Uterus (tissue), 4 donors: ENCODE measurements around the gene TIMM13. TPM values are rescaled to one million over a fixed set of nuclear protein-coding genes. Genes with fewer than 3 reads are reported as not detected.
"Not testable (repeated sequence)": the region's sequence is repeated elsewhere in the genome, so short reads cannot be mapped to it uniquely, and the experiment has no call there.

ENCODE experiments used
- DNase-seq, 2 donors: peaks; one replicate each; pipeline ENCODE4 v3.0.0-alpha.2; 2019 to 2020
- H3K27ac ChIP-seq, 2 donors: fragments of 200-600 bp; sonication (generic); 1 replicate in 1 of 2; 2 replicates in 1 of 2; pipeline ENCODE4 v1.5.1; 2016 to 2018
- H3K27me3 ChIP-seq, 2 donors: fragments of 200-600 bp; sonication (generic); one replicate each; pipeline ENCODE4 v1.5.1; 2018 to 2019; ENCODE audit warnings: control low read depth in 1 of 2
- H3K36me3 ChIP-seq, 2 donors: fragments of 200-600 bp; sonication (generic); one replicate each; pipeline ENCODE4 v1.5.1; 2019; ENCODE audit warnings: control low read depth in 1 of 2
- H3K4me1 ChIP-seq, 2 donors: fragments of 200-600 bp; sonication (generic); one replicate each; pipeline ENCODE4 v1.5.1; 2018 to 2019; ENCODE audit warnings: control low read depth in 1 of 2
- H3K4me3 ChIP-seq, 2 donors: fragments of 200-600 bp; sonication (generic); 1 replicate in 1 of 2; 2 replicates in 1 of 2; pipeline ENCODE4 v1.5.1; 2018 to 2019; ENCODE audit warnings: mild to moderate bottlenecking in 1 of 2
- H3K9me3 ChIP-seq, 2 donors: fragments of 200-600 bp; sonication (generic); one replicate each; pipeline ENCODE4 v1.5.1; 2019; ENCODE audit warnings: control low read depth in 1 of 2
- POLR2A ChIP-seq, 2 donors: fragments of 450-650 bp; IDR thresholded peaks; one replicate each; pipeline ENCODE4 v1.6.1; 2016; ENCODE audit warnings: antibody characterized with exemption in 2 of 2, mild to moderate bottlenecking in 1 of 2, moderate library complexity in 1 of 2
- intact Hi-C: fragments of 100-400 bp; cut with DNase I; formaldehyde crosslinking; loops from one replicate; pipeline ENCODE4 v1.15.1; 2023; ENCODE audit warnings: low total_unique reads
- total RNA-seq, 4 donors: library from RNA; depleted of rRNA in 3 of 4; stranded (reverse); fragments of >200 nt in 3 of 4; gene quantifications; one replicate each; pipeline versions ENCODE4 v1.1.0 to v1.2.4, GENCODE V29; 2014 to 2023
- TF ChIP-seq, protein P1 (sequence below), 4 experiments: fragments of 200-600 bp in 2 of 4; fragments of 450-650 bp in 2 of 4; sonication (generic) in 2 of 4; IDR thresholded peaks; one replicate each; pipeline ENCODE4 v1.5.1; 2016 to 2019; ENCODE audit warnings: antibody characterized with exemption in 4 of 4, mild to moderate bottlenecking in 2 of 4, moderate library complexity in 1 of 4
- donor health status: DM: yes; HTN: yes; CAD: no.

TIMM13 gene
- total RNA-seq, 4 donors from 2014 or later: 6.5 to 53.8 (median 31.9) TPM

DNA sequence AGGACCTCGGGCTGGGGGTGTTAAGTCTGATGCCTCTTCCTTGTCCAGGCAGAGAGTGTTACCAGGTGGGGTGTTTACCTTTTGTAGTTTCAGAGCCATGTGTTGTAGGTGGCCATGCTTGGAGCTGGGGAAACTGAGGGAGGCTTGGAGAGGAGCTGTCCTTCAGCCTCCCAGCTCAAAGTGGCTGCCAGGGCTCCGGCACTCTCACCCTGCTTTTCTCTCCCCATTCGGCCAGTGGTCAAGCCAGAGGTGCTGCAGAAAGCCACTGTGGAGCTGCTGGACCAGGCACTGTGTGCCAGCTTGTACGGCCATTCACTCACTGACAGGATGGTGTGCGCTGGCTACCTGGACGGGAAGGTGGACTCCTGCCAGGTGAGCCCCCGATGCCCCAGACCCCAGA, 17.4 kb downstream of the TIMM13 start:
- H3K36me3 ChIP-seq: no peaks in the 10 kb centered on the region
- no peak for DNase-seq
- intact Hi-C loops: no loop called here
- no peak overlapping the region for H3K27ac ChIP-seq
- H3K4me1 ChIP-seq: no peaks in the 10 kb centered on the region
- no peaks in the 10 kb centered on the region for H3K27me3 ChIP-seq
- TF ChIP-seq POLR2A (IDR thresholded peaks at IDR 0.05): no peak
- TF ChIP-seq, protein P1, sequence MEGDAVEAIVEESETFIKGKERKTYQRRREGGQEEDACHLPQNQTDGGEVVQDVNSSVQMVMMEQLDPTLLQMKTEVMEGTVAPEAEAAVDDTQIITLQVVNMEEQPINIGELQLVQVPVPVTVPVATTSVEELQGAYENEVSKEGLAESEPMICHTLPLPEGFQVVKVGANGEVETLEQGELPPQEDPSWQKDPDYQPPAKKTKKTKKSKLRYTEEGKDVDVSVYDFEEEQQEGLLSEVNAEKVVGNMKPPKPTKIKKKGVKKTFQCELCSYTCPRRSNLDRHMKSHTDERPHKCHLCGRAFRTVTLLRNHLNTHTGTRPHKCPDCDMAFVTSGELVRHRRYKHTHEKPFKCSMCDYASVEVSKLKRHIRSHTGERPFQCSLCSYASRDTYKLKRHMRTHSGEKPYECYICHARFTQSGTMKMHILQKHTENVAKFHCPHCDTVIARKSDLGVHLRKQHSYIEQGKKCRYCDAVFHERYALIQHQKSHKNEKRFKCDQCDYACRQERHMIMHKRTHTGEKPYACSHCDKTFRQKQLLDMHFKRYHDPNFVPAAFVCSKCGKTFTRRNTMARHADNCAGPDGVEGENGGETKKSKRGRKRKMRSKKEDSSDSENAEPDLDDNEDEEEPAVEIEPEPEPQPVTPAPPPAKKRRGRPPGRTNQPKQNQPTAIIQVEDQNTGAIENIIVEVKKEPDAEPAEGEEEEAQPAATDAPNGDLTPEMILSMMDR (IDR thresholded peaks at IDR 0.05): no peak
- no peaks in the 10 kb centered on the region for H3K9me3 ChIP-seq
- no peak overlapping the region for H3K4me3 ChIP-seq

- TF ChIP-seq, protein P1 (IDR thresholded peaks at IDR 0.05): no peak
- no peak for TF ChIP-seq POLR2A (IDR thresholded peaks at IDR 0.05)
- H3K4me3 ChIP-seq: no peak overlapping the region
- no peaks in the 10 kb centered on the region for H3K27me3 ChIP-seq
- no peaks in the 10 kb centered on the region for H3K4me1 ChIP-seq
- no peak for DNase-seq
- intact Hi-C loops: no loop called here
- H3K27ac ChIP-seq: no peak overlapping the region
- no peaks in the 10 kb centered on the region for H3K36me3 ChIP-seq
- H3K9me3 ChIP-seq: no peaks in the 10 kb centered on the region
These were observed 18.0 kb downstream of the TIMM13 start for GRCh38 chr19:2409352-2409912.

DNA sequence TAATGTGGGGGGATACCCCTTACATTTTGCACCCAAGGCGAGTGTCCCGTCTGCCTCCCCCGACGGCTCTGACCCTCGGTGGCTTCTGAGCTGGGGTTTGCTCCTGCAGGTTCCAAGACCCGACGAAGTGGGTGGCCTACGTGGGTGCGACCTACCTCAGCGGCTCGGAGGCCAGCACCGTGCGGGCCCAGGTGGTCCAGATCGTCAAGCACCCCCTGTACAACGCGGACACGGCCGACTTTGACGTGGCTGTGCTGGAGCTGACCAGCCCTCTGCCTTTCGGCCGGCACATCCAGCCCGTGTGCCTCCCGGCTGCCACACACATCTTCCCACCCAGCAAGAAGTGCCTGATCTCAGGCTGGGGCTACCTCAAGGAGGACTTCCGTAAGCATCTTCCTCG, 19.1 kb downstream of the TIMM13 start:
- Histone ChIP-seq H3K27ac (no peak overlapping the region), H3K9me3 (no peaks in the 10 kb centered on the region), H3K27me3 (no peaks in the 10 kb centered on the region), H3K4me3 (no peak overlapping the region), H3K36me3 (no peaks in the 10 kb centered on the region), H3K4me1 (no peaks in the 10 kb centered on the region)
- TF ChIP-seq, protein P1 (IDR thresholded peaks at IDR 0.05): no peak
- TF ChIP-seq POLR2A (IDR thresholded peaks at IDR 0.05): no peak
- intact Hi-C loops: no loop called here
- no peak for DNase-seq

GRCh38 chr19:2399582-2399981, 27.8 kb downstream of the TIMM13 start:
- intact Hi-C loops: no loop called here
- no peaks in the 10 kb centered on the region for H3K36me3 ChIP-seq
- H3K27me3 ChIP-seq: no peaks in the 10 kb centered on the region
- TF ChIP-seq, protein P1 (IDR thresholded peaks at IDR 0.05): no peak
- TF ChIP-seq POLR2A (IDR thresholded peaks at IDR 0.05): no peak
- no peaks in the 10 kb centered on the region for H3K4me1 ChIP-seq
- no peak overlapping the region for H3K27ac ChIP-seq
- no peaks in the 10 kb centered on the region for H3K9me3 ChIP-seq
- no peak overlapping the region for H3K4me3 ChIP-seq
- DNase-seq: no peak

DNA sequence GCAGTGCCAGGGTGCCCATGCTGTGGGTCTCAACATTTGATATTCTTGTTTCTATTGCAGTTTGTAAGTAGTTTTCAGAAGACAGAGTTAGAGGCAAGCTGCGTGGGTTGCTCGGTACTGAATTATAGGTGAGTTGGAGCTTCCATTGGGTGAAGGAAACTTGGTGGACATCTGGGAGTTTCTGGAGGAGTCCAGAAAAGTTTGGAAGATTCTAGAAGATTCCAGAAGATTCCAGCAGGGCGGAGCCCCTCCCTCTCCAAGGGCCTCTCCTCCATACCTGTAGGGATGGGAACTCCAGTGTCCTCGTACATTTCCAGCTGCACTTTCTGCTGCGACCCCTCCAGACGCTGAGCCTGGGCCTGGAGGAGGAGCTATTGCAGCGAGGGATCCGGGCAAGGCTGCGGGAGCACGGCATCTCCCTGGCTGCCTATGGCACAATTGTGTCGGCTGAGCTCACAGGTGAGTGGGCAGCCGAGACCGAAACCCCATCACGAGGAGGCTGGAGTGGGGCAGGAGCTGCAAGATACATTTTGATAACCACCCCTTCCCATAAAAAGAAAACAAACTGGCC, 28.6 kb downstream of the TIMM13 start:
- H3K36me3 ChIP-seq: no peaks in the 10 kb centered on the region
- no peak overlapping the region for H3K4me3 ChIP-seq
- no peaks in the 10 kb centered on the region for H3K27me3 ChIP-seq
- no peak for DNase-seq
- no peak overlapping the region for H3K27ac ChIP-seq
- H3K9me3 ChIP-seq: no peaks in the 10 kb centered on the region
- H3K4me1 ChIP-seq: no peaks in the 10 kb centered on the region
- no peak for TF ChIP-seq POLR2A (IDR thresholded peaks at IDR 0.05)
- TF ChIP-seq, protein P1 (IDR thresholded peaks at IDR 0.05): no peak
- intact Hi-C loops: no loop called here

- intact Hi-C loops, H3K27ac ChIP-seq, DNase-seq, H3K9me3 ChIP-seq, H3K4me3 ChIP-seq, H3K27me3 ChIP-seq, H3K36me3 ChIP-seq, H3K4me1 ChIP-seq: not testable (repeated sequence)
These were observed 30.2 kb downstream of the TIMM13 start for GRCh38 chr19:2397173-2397572.

DNA sequence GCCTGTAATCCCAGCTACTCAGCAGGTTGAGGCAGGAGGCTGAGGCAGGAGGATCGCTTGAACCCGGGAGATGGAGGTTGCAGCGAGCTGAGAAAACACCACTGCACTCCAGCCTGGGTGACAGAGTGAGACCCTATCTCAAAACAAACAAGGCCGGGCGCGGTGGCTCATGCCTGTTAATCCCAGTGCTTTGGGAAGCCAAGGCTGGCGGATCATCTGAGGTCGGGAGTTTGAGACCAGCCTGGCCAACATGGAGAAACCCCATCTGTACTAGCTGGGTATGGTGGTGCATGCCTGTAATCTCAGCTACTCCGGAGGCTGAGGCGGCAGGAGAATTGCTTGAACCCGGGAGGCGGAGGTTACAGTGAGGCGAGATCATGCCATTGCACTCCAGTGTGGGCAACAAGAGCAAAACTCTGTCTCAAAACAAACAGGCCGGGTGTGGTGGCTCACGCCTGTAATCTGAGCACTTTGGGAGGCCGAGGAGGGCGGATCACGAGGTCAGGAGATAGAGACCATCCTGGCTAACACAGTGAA, 32.0 kb downstream of the TIMM13 start:
- H3K9me3 ChIP-seq, intact Hi-C loops, H3K27ac ChIP-seq, H3K27me3 ChIP-seq, DNase-seq, H3K36me3 ChIP-seq, H3K4me1 ChIP-seq, H3K4me3 ChIP-seq: not testable (repeated sequence)
